AG09309 (cell line): Measurements from ENCODE around the gene LRP1B.

Source experiments
- DNase-seq: peaks from one replicate; pipeline ENCODE4 v3.0.0-alpha.2; 2010; ENCODE audit warnings: low read depth
- H3K4me3 ChIP-seq: 2 replicates; pipeline ENCODE4 v1.5.1; 2011; ENCODE audit warnings: mild to moderate bottlenecking, low read depth, low read length, moderate library complexity; ENCODE audit not compliant: control insufficient read depth
- CTCF ChIP-seq: IDR thresholded peaks from 2 replicates; pipeline ENCODE4 v1.5.1; 2011; ENCODE audit warnings: mild to moderate bottlenecking, low read depth, low read length, inconsistent platforms; ENCODE audit not compliant: insufficient read depth, control insufficient read depth; ENCODE audit errors: missing control alignments

The LRP1B gene

GRCh38 chr2:142052220-142052863, 78.5 kb downstream of the LRP1B start:
- no peak for TF ChIP-seq CTCF
- H3K4me3 ChIP-seq: no peak overlapping the region
- no peak for DNase-seq

- no peak for TF ChIP-seq CTCF
Measured at GRCh38 chr2:142048581-142048980, 82.2 kb downstream of the LRP1B start.

GRCh38 chr2:142045641-142046040, 85.2 kb downstream of the LRP1B start:
- H3K4me3 ChIP-seq: no peak overlapping the region
- no peak for DNase-seq
- no peak for TF ChIP-seq CTCF

More at GRCh38 chr2:142048581-142048980, 82.2 kb downstream of the LRP1B start:
- no peak for DNase-seq
- H3K4me3 ChIP-seq: no peak overlapping the region

GRCh38 chr2:142044197-142044596, 86.6 kb downstream of the LRP1B start:
- DNase-seq: no peak
- no peak for TF ChIP-seq CTCF
- no peak overlapping the region for H3K4me3 ChIP-seq

- TF ChIP-seq CTCF: no peak
- H3K4me3 ChIP-seq: no peak overlapping the region
- no peak for DNase-seq
Measured at GRCh38 chr2:142042536-142043199, 88.1 kb downstream of the LRP1B start.

- TF ChIP-seq CTCF: no peak
- H3K4me3 ChIP-seq: no peak overlapping the region
- no peak for DNase-seq
Measured at GRCh38 chr2:142041996-142042395, 88.8 kb downstream of the LRP1B start.

- no peak for DNase-seq
- no peak overlapping the region for H3K4me3 ChIP-seq
- no peak for TF ChIP-seq CTCF
Measured at GRCh38 chr2:142041105-142041504, 89.7 kb downstream of the LRP1B start.
